Gastroesophageal sphincter (tissue), 4 donors: Measurements from ENCODE around the gene C1QTNF8. TPM values are rescaled to one million over a fixed set of nuclear protein-coding genes. Genes with fewer than 3 reads are reported as not detected.

ENCODE experiments used
- ATAC-seq: fragments of 150-250 bp; one replicate; pipeline ENCODE4 v1.9.1; 2016; ENCODE audit warnings: mild to moderate bottlenecking, moderate library complexity
- H3K27ac ChIP-seq, 4 donors: fragments of 200-600 bp; sonication (generic) in 3 of 4; 1 replicate in 3 of 4; 2 replicates in 1 of 4; pipeline ENCODE4 v1.5.1; 2016 to 2019
- H3K27me3 ChIP-seq: fragments of 200-600 bp; sonication (generic); one replicate; pipeline ENCODE4 v1.5.1; 2019
- H3K36me3 ChIP-seq, 2 donors: fragments of 200-600 bp; sonication (generic); one replicate each; pipeline ENCODE4 v1.5.1; 2019; ENCODE audit warnings: control low read depth in 1 of 2
- H3K4me1 ChIP-seq, 3 donors: fragments of 200-600 bp; sonication (generic); 1 replicate in 2 of 3; 2 replicates in 1 of 3; pipeline ENCODE4 v1.5.1; 2016 to 2019; ENCODE audit warnings: control low read depth in 2 of 3
- H3K4me3 ChIP-seq, 2 donors: fragments of 200-600 bp; sonication (generic); one replicate each; pipeline ENCODE4 v1.5.1; 2019; ENCODE audit warnings: mild to moderate bottlenecking in 1 of 2, moderate library complexity in 1 of 2
- H3K9me3 ChIP-seq, 3 donors: fragments of 200-600 bp; sonication (generic); one replicate each; pipeline ENCODE4 v1.5.1; 2017 to 2019; ENCODE audit warnings: control low read depth in 2 of 3
- EP300 ChIP-seq: sonication (generic); formaldehyde crosslinking; IDR thresholded peaks from one replicate; pipeline ENCODE4 v1.6.1; 2017; ENCODE audit warnings: antibody characterized with exemption, mild to moderate bottlenecking
- POLR2A ChIP-seq, 2 donors: fragments of 450-650 bp; IDR thresholded peaks; one replicate each; pipeline ENCODE4 v1.6.1; 2017; ENCODE audit warnings: antibody characterized with exemption in 2 of 2, mild to moderate bottlenecking in 2 of 2, moderate library complexity in 1 of 2
- POLR2AphosphoS5 ChIP-seq: sonication (generic); formaldehyde crosslinking; IDR thresholded peaks from one replicate; pipeline ENCODE4 v1.6.1; 2017; ENCODE audit warnings: antibody characterized with exemption
- WGBS, 2 donors: methylation state at CpG; one replicate each; pipeline ENCODE4 v1.1.5; 2018; ENCODE audit warnings: low coverage in 1 of 2; 5-methylcytosine and 5-hydroxymethylcytosine counted together
- total RNA-seq, 4 donors: library from RNA; depleted of rRNA; stranded (reverse); fragments of >200 nt; gene quantifications; one replicate each; pipeline ENCODE4 v1.1.0, GENCODE V29; 2016
- TF ChIP-seq, protein P1 (sequence below), 4 experiments: fragments of 200-600 bp in 2 of 4; fragments of 450-650 bp in 2 of 4; sonication (generic) in 1 of 4; IDR thresholded peaks; one replicate each; pipeline ENCODE4 v1.5.1; 2017 to 2019; ENCODE audit warnings: antibody characterized with exemption in 4 of 4, mild to moderate bottlenecking in 2 of 4, moderate library complexity in 2 of 4

The C1QTNF8 gene
- total RNA-seq, 4 donors from 2014 or later, result not detected

DNA sequence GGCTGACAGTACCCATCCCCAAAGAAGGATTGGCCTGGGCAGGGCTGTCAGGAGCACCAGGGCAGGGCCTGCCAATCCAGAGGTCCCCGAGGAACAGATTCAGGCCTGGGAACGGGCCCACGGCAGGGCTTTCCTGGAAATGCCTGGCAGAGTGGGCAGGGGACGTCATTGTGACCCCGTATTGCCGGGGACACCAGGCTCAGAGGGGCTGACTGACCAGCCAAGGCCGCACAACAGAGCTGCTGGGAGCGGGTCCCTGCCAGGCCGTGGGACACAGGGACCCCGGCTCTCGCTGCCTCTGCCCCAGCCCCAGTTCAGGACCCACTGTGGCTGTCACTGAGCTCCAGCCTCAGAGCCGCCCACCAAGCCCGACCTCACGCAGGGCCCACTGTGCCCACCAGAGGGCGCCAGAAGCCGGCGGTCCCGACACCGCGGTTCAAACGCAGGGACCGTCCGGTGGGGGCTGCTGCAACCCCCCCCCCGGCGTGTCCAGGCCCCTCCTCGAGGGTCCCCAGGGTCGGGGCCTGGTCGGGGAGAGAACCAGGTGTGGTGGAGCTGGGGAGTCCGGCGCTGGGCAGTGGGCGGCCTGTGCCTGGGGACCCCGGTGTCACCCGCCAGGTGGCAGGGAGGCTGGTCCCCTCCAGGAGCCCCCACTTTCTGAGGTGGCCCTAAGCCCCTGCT, 38.7 kb downstream of the C1QTNF8 start:
- Histone ChIP-seq H3K4me1 (peaks cover 0 to 7% (median 3%) of the 10 kb centered on the region in 3 donors), H3K36me3 (no peaks in the 10 kb centered on the region), H3K27me3 (peaks cover 87% of the 10 kb centered on the region), H3K27ac (no peak overlapping the region), H3K9me3 (peaks cover 0 to 34% (median 0%) of the 10 kb centered on the region in 3 donors), H3K4me3 (no peak overlapping the region)
- TF ChIP-seq EP300 (no peak), POLR2A (IDR thresholded peaks at IDR 0.05) (no peak)
- TF ChIP-seq, protein P1, sequence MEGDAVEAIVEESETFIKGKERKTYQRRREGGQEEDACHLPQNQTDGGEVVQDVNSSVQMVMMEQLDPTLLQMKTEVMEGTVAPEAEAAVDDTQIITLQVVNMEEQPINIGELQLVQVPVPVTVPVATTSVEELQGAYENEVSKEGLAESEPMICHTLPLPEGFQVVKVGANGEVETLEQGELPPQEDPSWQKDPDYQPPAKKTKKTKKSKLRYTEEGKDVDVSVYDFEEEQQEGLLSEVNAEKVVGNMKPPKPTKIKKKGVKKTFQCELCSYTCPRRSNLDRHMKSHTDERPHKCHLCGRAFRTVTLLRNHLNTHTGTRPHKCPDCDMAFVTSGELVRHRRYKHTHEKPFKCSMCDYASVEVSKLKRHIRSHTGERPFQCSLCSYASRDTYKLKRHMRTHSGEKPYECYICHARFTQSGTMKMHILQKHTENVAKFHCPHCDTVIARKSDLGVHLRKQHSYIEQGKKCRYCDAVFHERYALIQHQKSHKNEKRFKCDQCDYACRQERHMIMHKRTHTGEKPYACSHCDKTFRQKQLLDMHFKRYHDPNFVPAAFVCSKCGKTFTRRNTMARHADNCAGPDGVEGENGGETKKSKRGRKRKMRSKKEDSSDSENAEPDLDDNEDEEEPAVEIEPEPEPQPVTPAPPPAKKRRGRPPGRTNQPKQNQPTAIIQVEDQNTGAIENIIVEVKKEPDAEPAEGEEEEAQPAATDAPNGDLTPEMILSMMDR (IDR thresholded peaks at IDR 0.05), result peak in 3 of 4 experiments; percentile 59 to 82 (median 63)
- no CpG with 5 or more reads among the region's 33 CpGs for WGBS, 2 donors
- no peak for ATAC-seq

DNA sequence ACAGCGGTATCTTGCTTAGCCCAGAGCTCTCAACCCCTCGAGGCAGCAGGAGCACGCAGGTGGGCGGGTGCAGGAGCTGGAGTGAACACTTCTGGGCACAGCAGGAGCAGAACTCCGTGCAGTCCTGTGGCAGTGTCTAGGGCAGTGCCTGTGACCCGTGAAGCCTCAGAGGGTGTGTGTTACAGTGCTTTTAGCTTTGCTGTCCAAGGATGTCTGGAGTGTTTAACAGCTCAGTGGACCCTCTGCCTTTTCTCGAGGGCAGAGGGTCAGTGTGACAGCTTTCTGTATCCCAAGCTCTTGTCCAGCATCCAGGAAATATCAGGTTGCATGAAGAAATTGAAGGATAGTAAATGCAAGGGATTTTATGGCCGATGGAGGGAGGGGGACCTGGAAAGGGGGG, 39.8 kb downstream of the C1QTNF8 start:
- no peak for ATAC-seq
- no CpG with 5 or more reads among the region's 8 CpGs for WGBS, 2 donors

DNA sequence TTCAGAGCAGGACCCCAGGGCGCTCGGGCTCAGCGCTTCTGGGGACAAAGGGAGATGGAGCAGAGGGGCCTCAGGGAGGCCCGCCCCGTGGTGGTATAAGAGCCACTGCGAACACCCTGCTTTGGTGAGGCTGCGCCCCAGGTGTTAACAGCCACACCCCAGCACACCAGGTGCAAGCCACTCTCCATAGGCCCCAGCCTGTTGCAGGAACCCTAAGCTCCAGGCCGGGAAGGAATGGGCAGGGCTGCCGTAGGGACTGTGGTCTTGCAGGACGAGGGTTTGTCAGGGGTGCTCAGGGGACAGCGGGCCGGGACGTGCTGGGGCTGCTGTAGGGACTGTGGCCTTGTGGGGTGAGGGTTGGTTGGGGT, 40.5 kb downstream of the C1QTNF8 start:
- Histone ChIP-seq H3K9me3 (peaks cover 0 to 34% (median 0%) of the 10 kb centered on the region in 3 donors), H3K4me3 (no peak overlapping the region), H3K27ac (no peak overlapping the region), H3K36me3 (no peaks in the 10 kb centered on the region), H3K4me1 (peaks cover 0 to 7% (median 3%) of the 10 kb centered on the region in 3 donors), H3K27me3 (peaks cover 86% of the 10 kb centered on the region)
- no peak for ATAC-seq
- WGBS, 2 donors, result no CpG with 5 or more reads among the region's 13 CpGs
- TF ChIP-seq POLR2A (IDR thresholded peaks at IDR 0.05) (no peak), POLR2AphosphoS5 (no peak), EP300 (no peak)
- TF ChIP-seq, protein P1 (IDR thresholded peaks at IDR 0.05), result no peak

More for the DNA sequence above, 39.8 kb downstream of the C1QTNF8 start:
- TF ChIP-seq POLR2A (IDR thresholded peaks at IDR 0.05) (no peak), EP300 (no peak), POLR2AphosphoS5 (no peak)
- TF ChIP-seq, protein P1 (IDR thresholded peaks at IDR 0.05), result no peak
- H3K27me3 ChIP-seq, result peaks cover 87% of the 10 kb centered on the region
- no peak overlapping the region for H3K27ac ChIP-seq
- H3K4me3 ChIP-seq, result no peak overlapping the region
- no peaks in the 10 kb centered on the region for H3K36me3 ChIP-seq
- peaks cover 0 to 34% (median 0%) of the 10 kb centered on the region in 3 donors for H3K9me3 ChIP-seq
- H3K4me1 ChIP-seq, result peaks cover 0 to 7% (median 3%) of the 10 kb centered on the region in 3 donors

DNA sequence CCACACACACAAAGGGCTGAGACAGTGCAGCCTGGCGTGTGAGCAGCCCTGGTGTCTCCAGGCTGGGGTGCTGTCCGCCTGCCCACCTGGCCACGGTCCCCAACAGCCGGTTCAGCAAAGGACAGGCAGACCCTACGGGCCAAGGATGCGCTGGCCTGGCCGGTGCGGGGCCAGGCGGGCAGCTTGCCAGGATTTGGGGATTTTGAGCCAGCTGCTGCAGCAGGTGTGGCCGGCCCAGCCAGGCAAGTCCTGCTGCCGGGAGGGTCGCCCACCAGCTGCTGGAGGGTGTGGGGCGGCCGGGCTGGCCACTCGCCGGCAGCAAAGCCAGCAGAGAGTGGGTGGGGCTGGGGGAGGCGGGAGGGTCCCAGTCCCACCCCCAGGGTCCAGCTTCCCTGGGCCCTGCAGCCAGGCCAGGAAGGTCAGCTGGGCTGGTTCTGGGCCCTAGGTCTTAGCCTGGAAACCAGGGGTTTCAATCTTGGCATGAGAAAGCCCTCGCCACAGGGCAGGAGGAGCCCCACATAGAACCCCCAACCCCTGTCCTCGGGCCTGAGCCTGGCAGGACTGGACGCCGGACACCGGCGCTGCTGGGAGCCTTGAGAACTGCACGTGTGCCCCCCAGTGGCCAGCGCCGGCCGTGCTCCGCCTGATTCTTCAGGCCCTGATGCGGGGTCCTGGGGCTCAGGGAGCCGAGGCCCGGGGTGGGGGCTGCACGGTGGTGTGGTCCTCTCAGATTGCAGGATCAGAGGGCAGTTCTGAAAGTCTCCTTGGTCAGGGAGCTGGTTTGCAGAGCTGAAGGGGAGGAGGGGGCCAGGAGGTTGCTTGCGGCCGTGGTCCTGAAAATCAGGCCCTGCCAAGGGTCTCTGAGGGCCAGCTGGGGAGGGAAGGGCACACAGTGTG, 41.1 kb downstream of the C1QTNF8 start:
- Histone ChIP-seq H3K27me3 (peaks cover 88% of the 10 kb centered on the region), H3K36me3 (no peaks in the 10 kb centered on the region), H3K4me3 (no peak overlapping the region), H3K27ac (no peak overlapping the region), H3K4me1 (peaks cover 0 to 7% (median 3%) of the 10 kb centered on the region in 3 donors), H3K9me3 (peaks cover 0 to 34% (median 0%) of the 10 kb centered on the region in 3 donors)
- ATAC-seq, result peak; percentile 67
- TF ChIP-seq POLR2A (IDR thresholded peaks at IDR 0.05), result no peak
- no peak for TF ChIP-seq POLR2AphosphoS5
- TF ChIP-seq EP300, result no peak
- TF ChIP-seq, protein P1 (IDR thresholded peaks at IDR 0.05), result peak in 3 of 4 experiments; percentile 79 to 87 (median 80)
- no CpG with 5 or more reads among the region's 34 CpGs for WGBS, 2 donors
